HG03039 (cell line): ENCODE data around the gene CYLD.
A peak's percentile ranks its signal among the peaks of the same experiment; 100 is the strongest.

ENCODE experiments used
- ATAC-seq: cut with Tn5 transposase; IDR thresholded peaks from one replicate; pipeline ENCODE4 v1.9.1; 2021; ENCODE audit warnings: mild to moderate bottlenecking, moderate library complexity; ENCODE audit not compliant: unreplicated experiment

Gene CYLD

DNA sequence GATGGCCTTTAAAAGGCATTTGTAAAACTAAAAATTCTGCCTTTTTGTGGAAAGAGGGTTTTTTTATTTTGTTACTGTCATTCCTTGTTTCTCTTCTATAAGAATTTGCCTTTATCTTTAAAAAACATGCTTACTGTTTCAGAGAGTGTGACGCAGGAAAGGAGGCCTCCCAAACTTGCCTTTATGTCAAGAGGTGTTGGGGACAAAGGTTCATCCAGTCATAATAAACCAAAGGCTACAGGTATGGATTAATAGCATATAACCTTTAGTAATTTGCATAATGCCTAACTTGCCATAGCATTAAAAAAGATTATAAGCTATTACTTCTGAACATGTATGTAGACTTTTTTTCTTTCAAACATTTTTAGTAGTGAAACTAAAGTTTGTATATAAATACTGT is 34.2 kb downstream of the CYLD start:
- no peak for ATAC-seq

DNA sequence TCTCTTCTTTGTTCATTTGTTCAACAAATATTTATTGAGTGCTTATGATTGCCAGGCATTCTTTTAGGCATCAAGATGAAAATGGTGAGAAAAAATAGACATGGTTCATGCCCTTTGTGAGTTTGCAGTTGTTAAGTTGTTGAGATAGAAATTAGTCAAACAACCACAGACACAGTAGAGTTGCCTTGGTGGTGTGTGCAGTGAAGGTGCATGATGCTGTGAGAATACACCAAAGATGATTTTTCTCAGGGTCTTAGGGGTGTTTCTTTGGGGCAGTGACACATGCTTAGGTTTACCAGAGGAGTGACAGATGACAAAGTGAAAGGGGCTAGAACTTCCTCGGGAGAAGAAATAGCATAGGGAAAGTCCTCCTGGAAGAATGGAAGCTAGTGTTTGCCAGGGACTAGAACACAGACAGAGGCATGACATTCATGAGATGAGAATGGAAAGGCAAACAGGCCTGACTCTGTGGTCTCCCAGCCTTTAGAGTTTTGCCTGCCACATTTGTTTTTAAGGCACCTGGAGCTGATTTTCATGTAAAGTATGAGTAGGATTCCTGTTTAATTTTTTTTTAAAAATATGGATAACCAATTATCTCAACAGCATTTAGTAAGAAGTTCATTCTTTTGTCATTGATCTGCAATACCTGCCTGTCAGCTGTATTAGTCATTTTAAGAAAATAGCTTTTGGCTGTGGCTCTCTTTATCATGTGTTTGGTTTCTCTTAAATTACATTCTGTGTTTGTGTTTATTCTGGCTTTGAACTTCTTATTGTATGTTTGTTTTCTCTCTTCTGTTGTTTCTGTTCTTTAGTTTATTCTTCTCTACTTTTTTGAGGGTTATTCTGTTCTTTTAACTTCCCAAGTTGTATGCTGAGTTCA is 36.6 kb downstream of the CYLD start:
- ATAC-seq: no peak

DNA sequence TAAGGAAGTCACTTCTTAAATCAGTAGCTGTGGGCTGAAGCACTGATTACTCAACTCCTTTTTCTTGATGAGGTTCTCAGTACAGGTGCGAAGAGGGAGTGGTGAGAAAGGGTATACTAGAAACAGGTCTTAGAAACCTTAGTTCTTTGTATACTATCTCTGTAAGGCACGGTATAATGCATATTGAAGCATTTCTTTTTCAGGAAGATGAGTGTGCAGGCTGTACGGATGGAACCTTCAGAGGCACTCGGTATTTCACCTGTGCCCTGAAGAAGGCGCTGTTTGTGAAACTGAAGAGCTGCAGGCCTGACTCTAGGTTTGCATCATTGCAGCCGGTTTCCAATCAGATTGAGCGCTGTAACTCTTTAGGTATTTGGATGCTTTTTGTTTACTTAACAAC is 39.2 kb downstream of the CYLD start:
- ATAC-seq: no peak

DNA sequence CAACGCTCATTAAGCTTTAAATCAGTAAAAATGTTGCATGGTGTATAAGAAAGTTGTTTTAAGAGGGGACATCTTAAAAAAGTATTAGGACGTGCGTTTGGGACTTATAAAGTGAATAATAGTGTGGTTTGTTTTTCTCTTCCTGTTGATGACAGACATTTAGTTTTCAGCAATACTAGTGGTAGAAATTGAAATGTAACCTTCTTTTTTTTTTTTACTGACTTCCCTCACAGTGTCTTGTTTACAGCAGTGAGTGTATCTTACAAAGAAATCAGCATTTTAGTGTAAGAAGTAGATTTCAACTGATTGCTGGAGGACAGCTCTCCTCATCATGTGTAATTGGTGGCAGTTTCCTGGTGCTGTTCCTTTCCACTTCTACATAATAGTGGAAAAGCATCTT is 39.6 kb downstream of the CYLD start:
- no peak for ATAC-seq

DNA sequence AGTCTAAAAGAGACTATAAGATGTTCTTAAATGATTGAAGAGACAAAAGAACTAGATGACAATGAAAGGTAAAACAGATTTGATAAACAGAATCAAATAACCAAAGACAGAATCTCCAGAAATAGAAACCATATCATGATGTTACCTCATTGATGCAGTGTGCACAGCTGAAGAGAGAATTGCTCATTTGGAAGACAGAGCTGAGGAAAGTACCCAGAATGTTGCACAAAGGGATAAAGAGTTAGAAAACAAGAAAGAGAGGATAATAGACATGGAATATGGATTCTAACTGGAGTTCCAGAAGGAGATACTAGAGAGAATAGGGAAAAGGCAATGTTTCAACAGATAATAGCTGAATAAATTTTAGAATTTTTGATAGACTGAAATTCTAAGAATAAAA is 47.9 kb downstream of the CYLD start:
- ATAC-seq: no peak

DNA sequence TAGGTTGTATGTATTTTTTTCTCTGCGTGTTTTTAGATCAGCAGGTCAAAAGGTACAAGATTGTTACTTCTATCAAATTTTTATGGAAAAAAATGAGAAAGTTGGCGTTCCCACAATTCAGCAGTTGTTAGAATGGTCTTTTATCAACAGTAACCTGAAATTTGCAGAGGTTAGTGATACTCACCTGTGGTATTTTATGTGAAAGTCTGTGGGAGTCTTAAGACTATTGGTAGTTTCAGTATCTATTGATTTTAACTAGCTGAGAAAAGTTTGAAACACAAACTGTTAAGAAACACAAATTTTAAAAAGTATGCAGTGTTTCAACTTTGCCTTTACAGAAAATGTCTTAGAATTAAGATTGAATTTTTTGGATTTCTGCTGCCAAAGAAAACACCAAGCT is 49.6 kb downstream of the CYLD start:
- ATAC-seq: no peak

DNA sequence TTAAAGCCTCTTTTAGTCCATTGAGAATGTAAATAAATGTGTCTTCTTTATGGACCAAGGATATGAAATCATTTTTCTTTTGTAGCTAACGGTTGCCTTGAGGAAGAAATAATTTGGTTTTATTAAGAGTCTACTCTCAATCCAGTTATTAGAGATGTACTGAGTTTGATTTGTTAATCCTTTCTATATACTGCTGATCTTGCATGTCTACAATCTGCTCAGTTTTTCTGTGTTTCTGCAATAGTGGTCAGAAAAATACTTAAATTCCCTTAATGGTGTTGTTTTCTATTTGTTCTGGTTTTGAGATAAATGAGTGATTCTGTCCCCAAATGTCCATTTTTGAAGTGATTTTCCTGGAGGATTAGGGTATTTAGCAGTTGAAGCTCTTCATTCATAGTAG is 54.9 kb downstream of the CYLD start:
- no peak for ATAC-seq

DNA sequence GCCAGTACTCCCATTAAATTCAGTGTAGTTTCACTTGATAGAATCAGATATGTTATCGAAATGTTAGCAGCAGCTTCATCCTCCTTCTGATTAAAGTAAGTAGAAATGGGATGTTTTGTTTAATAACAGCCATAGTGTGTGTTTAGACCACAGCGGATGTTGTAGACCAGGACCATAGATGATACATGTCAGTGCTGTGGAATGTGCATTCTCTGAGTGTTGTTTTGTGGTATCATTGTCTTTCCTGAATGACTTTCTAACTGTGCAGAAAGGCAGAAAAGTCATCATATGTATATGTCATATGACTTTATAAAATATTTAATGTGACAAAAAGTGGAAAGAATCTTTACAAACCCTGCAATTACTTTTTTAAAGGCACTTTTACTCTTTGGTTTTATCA is 55.6 kb downstream of the CYLD start:
- no peak for ATAC-seq

DNA sequence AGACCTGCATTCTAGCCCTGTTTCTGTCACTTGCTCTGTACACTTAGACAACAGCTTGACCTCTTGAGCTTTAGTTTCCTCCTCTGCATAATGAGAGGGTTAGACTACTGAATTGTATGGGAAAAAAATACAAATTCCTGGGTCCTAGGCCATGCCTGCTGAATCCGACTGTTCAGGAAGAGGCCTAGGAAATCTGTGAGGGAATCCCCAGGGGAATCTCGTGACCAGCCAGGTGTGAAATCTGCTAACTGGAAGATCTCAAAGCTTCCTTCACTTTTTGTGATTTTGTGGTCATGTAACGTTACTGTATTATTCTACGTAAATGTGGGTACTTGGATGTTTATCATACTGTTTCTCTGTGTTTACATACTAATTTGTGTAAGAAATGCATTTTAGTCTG is 58.2 kb downstream of the CYLD start:
- no peak for ATAC-seq

DNA sequence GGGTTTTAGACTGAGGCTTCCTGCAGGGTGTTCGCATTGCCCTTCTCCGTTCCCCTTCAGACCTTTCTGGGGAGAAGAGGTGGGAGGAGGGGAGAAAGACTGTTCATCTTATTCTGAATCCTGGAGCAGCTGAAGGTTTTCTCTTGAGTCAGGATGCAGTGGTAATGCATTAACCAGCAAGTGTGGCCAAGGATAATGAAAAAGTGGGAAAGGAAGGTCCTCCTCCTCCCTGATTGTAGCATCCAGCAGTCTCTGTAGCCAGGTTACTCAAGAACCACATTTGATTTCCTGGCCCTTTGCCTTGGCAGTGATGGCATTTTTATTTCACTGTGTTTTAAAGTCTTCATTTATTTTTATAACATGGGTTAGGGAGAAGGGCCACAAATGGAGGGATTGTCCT is 59.1 kb downstream of the CYLD start:
- no peak for ATAC-seq

DNA sequence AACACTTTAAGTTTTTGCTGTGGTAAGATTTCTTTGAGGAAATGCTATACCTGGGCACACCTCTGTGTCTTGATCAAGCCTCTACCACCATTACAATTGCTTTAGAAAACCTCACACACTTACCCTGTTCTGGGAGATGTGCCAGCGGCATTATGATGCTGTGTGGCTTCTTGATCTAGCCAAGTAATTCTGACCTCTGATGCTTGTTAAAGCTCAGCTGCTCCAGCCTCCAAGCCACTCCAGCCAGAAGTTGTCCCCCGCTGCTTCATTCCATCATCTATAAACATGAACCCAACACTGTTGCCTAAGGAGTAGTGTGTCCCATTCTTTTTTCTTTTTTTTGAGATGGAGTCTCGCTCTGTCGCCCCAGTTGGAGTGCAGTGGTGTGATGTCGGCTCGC is 60.1 kb downstream of the CYLD start:
- no peak for ATAC-seq

DNA sequence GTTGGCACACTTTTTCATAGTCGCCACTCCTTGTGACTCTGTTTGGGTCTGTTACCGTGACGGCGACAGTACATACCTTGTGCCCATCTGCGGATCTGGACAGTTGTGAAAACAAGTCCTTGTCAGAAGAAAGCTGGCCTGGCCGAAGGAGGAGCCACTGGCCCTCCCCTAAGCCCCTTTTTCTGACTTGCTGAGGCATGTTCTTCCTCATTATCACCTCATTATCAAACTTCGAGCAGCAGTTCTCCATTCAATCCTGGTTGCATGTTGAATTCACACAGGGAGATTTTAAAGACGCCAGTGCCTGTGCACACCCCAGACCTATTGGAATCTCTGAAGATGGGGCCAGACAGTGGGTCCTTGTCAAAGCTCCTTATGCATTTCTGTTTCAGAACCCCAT is 61.1 kb downstream of the CYLD start:
- ATAC-seq: no peak

DNA sequence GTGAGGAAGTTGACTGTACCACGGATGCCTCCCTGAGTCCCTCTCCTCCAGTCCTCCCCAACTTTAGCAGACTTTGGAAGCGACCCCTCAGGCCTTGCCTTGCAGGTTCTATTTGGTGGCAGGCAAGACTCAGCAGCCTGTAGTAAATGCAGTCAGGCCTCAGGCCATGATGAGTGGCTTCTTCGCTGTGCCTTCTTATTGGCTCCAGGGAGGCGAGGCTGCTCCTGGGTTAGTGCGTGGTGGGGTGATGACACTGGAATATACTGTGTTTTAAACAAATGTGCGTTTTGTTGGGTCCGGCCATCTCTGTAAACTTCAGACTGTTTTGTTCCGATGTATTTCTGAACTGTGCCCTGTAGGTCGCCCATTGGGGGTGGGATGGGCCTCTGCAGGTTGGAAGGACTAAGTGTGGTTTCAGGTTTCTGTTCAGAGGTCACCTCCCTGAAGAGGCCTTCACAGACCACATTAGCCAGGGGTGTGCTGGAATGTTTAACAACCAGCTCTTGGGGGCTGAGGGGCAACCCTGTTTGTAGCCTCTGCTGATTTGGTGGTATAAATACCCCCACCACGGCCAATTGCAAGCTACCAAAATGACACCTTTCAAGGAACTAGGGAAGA is 62.5 kb downstream of the CYLD start:
- no peak for ATAC-seq

DNA sequence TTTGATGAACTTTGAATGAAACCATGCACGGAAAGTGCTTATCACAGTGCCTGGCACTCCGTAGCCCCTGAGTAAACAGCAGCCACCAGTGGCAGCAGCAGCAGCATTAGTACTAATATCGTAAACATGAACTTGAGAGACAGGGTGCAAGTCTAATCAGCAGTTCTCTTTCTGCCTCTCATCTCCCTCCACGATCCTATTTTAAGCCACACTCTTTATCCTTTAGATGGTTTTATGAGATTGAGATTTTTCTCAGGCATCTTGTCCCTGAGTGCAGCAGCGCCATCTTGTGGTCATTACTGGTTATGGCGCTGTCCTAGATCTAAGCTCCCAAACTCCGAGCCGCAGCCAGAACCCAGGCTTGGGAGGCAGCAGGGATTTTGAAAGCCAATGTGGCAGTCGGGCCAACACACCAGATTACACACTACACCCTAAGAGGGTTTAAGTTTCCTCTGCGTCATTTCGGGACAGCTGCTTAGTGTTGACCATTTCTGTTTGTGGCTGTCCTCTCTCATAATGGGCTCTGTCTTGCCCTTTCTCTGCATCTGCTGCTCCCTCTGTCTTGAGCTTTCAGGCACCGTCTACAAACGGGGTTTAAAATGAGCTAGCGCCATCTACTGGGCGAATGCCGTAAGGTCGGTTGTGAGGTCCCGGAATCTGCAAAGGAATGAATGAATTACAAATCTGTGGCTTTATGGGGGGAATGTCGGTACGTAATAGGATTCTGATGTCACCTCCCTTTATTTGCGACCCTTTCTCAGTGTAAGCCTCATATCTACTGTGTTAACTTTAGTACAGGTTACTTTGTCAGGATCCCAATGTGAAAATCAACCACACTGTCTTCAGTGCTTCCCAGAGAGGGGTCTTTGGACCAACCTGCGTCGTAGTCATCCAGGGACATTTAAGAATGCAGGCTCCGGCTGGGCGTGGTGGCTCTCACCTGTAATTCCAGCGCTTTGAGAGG is 64.5 kb downstream of the CYLD start:
- ATAC-seq: peak; percentile 67

DNA sequence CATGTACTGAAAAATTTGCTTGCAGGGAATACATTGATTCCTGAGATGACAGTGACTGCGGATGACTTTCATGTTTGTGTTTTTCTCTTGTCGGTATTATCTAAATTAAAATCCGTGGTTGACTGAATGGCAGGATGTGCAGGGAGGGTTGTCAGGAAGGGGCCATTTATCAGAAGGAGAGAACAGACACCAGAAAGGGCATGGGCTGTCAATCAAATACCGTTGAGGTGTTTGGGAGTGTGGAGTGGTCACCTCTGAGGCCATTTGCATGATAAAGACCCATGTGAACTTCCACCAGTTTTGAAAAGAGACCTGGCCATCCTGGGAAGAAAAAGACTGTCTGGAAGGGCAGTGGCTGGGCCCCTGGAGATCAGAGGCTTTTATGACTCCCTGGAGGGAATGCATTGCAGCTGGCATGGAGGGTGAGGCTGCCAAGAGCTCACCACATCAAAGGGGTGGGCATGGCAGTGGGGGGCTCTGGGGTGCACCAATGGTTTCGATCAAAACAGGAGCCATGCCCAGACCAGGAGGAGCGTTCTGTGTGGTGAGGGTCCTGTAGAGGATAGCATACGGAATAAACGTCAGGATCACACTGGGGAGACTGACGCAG is 67.1 kb downstream of the CYLD start:
- ATAC-seq: no peak

DNA sequence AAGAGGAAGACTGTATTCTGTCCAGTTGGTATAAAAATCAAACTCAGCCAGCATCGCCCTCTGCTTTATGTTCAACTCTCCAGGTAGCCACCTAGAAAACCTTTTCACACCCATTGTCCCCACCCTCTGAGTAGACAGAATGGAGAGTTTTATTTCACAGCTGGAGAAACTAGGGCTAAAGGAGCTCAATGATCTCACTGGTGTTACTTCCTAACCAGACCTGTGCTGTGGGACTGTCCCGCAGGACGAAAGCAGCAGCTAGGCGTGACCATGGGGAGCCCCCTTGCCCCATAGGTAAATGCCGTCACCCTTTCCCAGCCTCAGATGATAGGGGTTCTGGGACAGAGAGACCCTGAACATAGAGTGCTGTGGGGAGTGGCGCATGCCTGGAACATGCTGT is 67.7 kb downstream of the CYLD start:
- peak; percentile 42 for ATAC-seq

DNA sequence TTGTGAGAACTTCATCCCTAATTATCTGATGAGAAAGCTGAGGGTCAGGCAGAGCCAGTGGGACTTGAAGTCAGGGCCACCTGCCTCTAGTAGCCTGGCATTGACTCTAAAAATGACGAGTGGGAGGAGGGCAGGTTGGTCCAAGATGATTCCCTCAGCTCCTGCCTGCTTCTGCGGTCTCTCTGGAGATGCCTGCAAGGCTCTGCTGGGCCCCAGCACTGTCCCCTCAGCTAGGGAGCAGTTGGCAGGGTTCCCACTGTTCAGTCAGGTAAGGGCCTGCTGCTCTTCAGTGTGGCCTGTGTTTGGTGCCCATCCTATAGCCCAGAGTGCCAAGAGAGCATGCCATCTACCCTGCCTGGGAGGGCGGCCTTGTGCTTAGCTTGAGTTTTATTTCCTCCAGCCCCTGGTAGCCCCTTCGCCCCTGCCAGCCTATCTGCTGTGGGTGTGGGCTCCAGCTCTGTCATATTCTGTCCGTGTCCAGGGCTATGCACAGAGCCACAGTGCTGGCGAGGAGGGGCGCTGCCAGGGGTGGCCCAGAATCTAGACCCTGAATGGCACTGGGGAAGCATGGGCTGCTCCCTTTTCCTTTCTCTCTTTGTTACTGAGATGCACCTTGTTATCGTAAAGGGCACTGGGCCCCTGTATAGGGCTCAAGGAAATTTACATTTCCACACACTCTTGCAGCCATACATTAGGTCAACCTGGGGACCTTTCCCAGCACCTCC is 68.5 kb downstream of the CYLD start:
- no peak for ATAC-seq

DNA sequence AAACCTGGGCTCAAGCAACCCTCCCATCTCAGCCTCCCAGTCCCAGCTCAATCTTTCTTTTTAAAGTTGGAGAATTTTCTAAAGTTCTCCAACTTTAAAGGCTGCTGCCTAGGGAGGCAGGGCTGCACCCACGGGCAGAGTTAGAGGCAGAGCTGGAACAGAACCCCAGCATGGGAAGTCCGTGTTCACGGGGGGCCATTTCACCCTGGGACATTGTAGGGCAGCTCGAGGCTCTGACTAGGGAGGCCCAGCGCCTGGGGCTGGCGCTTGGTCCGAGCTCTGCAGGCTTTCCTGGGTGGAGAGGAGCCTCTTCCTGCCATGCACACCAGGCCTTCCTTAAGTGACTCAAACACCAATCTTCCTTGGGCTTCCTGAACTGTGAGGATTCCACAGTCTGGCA is 70.2 kb downstream of the CYLD start:
- no peak for ATAC-seq

DNA sequence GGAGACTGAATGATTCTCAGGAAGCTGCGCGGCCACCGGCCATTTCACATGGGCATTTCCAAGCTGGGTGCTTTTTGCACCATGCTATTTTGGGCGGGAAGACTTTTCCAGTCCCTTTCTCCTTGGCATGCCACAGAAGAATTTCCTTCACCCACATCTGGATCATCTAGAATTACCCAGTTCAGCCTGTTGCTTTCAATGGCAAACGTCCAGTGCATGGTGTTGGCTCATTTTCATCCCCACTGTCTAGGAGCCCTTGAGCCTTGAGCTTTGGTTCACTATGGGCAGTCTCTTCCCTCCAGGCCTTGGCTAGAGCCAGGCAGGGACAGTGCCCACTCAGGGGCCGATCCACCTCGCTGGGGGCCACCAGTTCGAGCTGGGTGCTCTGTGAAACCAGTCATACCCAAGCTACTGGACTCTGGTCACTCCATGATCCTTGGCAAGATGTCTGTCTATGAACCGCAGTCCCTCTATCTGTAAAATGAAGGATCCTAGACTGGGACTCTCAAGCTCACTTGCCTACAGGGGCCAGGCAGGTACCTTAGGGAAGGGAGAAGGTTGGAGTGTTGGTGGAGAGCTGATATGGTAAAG is 71.1 kb downstream of the CYLD start:
- ATAC-seq: no peak

DNA sequence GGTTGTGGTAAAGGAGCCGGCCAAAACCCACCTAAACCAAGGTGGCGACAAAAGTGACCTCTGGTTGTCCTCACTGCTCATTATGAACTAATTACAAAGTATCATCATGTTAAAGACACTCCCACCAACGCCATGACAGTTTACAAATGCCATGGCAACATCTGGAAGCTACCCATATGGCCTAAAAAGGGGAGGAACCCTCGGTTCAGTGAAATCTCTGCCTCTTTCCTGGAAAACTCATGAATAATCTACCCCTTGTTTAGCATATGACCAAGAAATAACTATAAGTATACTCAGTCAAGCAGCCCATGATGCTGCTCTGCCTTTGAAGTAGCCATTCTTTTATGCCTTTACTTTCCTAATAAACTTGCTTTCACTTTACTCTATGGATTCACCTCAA is 72.2 kb downstream of the CYLD start:
- no peak for ATAC-seq
